ENCODE data around the gene IAPP.
"Not testable (repeated sequence)": the region's sequence is repeated elsewhere in the genome, so short reads cannot be mapped to it uniquely, and the experiment has no call there.

Gene IAPP

DNA sequence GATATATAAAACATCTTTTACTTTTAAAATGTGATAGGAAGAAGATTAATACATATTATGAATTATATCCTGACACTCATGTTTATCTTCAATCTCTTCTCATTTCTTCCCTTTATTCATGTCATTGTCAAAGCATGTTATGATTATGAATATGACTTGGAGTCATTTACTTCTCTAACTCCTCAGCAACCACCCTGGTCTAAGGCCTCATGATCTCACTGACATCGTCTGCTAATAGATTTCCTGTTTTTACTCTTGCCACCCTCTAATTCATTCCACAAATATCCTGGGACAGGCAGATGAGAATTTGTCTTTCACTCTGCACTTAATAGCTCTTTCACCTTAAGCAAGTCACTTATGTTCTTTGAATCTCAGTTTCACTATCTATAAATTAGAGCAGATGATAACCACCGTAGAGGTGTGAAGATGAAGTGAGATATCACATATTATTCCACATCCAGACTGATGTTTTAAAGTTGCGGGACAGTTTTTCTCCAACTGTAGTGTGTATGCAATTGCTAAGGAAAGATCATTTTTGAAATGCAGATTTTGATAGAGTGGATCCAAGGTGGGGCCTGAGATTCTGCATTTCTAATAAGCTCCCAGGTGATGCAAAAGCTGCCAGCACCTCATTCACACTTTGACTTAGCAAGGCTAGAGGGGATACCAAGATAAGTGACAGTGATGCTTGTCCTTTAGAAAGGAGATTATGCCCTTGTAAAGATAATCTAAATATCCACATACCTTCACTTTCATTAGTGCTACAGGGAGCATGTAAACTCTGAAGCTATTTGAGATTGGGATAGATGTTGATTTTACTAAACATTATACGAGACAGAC, 3.3 kb upstream of the IAPP start:
- TF ChIP-seq, protein P1, sequence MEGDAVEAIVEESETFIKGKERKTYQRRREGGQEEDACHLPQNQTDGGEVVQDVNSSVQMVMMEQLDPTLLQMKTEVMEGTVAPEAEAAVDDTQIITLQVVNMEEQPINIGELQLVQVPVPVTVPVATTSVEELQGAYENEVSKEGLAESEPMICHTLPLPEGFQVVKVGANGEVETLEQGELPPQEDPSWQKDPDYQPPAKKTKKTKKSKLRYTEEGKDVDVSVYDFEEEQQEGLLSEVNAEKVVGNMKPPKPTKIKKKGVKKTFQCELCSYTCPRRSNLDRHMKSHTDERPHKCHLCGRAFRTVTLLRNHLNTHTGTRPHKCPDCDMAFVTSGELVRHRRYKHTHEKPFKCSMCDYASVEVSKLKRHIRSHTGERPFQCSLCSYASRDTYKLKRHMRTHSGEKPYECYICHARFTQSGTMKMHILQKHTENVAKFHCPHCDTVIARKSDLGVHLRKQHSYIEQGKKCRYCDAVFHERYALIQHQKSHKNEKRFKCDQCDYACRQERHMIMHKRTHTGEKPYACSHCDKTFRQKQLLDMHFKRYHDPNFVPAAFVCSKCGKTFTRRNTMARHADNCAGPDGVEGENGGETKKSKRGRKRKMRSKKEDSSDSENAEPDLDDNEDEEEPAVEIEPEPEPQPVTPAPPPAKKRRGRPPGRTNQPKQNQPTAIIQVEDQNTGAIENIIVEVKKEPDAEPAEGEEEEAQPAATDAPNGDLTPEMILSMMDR (IDR thresholded peaks at IDR 0.05; ENCODE audit: control extremely low read depth, extremely low read depth, low read depth, missing control alignments): no peak
- POLR2A ChIA-PET: no interaction called here
- no peak for DNase-seq (ENCODE audit: extremely low spot score)
- CTCF ChIA-PET: no interaction called here

DNA sequence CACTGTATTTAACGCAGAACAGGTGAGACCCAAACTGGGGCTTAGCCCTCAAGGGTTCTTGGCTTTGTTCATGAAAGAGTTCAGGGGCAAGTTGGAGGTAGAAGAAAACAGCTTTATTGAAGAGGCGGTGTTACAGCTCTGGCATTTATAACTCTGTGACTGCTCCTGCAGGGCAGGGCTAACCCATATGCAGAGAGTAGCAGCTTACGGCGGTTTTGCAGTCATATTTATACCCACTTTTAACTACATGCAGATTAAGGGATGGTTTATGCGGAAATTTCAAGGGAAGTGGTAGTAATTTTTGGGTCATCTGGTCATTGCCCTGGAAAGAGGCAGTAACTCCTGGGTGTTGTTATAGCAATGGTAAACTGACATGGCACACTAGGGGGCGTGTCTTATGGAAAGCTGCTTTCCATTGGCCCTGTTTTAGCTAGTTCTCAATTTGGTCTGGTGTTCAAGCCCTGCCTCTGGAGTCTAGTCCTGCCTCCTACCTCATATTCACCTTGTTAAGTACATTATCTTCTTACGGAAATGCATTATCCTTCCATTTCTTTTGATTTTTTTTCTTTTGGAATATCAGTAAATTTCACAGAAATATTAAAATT, 1.8 kb upstream of the IAPP start:
- POLR2A ChIA-PET: no interaction called here
- TF ChIP-seq, protein P1 (IDR thresholded peaks at IDR 0.05; ENCODE audit: control extremely low read depth, extremely low read depth, low read depth, missing control alignments): no peak
- CTCF ChIA-PET: interaction anchor here (1.1 to 2.0 kb wide), 2 partner anchors 13 to 16 kb away, joined by 4 to 6 read pairs; no protein-coding TSS in a partner anchor
- no peak for DNase-seq (ENCODE audit: extremely low spot score)

DNA sequence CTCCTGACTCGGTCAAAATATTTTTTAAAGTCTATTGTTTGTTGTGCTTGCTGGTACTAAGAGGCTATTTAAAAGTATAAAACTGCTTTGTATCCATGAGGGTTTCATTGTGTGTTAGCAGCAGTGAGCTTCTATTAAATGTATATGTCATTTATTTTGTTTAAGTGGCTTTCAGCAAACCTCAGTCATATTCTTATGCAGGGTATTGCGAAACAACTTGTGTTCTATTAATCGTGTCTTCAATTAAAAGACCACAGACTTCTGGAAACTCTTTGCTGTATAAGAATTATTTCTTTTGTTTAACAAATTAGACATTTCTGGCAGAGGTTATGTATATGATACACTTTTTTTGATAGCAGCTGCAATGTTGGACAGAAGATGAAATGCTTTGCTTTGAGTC, 6.5 kb downstream of the IAPP start:
- TF ChIP-seq, protein P1 (IDR thresholded peaks at IDR 0.05; ENCODE audit: control extremely low read depth, extremely low read depth, low read depth, missing control alignments): no peak
- ChIA-PET CTCF (no interaction called here), POLR2A (no interaction called here)
- DNase-seq (ENCODE audit: extremely low spot score): no peak

DNA sequence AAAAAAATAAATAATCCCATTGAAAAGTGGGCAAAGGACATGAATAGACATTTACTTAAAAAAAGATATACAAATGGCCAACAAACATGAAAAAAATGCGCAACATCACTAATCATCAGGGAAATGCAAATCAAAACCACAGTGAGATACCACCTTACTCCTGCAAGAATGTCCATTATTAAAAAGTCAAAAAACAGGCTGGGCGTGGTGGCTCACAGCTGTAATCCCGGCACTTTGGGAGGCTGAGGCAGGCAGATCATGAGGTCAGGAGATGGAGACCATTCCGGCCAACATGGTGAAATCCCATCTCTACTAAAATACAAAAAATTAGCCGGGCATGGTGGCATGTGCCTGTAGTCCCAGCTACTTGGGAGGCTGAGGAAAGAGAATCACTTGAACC, 8.6 kb downstream of the IAPP start:
- CTCF ChIA-PET; DNase-seq (ENCODE audit: extremely low spot score); POLR2A ChIA-PET: not testable (repeated sequence)

DNA sequence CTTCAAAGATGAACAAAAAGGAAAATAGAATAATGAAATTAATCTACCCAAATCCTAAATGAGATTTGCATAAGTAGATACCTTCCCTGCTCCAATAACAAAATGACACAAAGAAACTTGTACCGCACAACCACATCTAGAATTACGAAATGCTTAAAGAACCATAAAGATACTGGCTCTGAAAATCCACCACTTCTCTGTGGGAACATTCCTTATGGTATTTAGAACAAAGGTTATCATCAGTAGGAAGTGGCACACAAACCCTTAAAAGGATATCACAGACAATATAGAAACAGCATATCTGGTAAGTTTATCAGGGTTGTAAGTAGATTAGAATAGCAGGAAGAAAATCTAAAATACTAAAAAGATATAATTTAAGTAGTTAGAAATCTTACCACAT, 11.6 kb downstream of the IAPP start:
- POLR2A ChIA-PET: no interaction called here
- no peak for DNase-seq (ENCODE audit: extremely low spot score)
- TF ChIP-seq, protein P1 (IDR thresholded peaks at IDR 0.05; ENCODE audit: control extremely low read depth, extremely low read depth, low read depth, missing control alignments): no peak
- CTCF ChIA-PET: no interaction called here

DNA sequence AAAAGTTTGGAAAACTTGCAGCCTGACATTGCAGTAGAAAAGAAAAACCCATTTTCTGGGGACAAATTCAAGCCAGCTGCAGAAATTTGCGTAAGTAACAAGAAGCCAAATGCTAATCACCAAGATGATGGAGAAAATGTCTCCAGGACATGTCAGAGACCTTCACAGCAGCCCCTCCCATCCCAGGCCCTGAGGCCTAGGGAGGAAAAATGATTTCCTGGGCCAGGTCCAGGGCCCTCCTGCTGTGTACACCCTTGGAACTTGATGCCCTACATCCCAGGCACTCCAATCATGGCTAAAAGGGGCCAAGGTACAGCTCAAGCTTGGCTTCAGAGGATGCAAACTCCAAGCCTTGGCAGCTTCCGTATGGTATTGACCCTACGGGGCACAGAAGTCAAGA, 14.5 kb downstream of the IAPP start:
- TF ChIP-seq, protein P1 (IDR thresholded peaks at IDR 0.05; ENCODE audit: control extremely low read depth, extremely low read depth, low read depth, missing control alignments): no peak
- POLR2A ChIA-PET: no interaction called here
- no peak for DNase-seq (ENCODE audit: extremely low spot score)
- CTCF ChIA-PET: no interaction called here

DNA sequence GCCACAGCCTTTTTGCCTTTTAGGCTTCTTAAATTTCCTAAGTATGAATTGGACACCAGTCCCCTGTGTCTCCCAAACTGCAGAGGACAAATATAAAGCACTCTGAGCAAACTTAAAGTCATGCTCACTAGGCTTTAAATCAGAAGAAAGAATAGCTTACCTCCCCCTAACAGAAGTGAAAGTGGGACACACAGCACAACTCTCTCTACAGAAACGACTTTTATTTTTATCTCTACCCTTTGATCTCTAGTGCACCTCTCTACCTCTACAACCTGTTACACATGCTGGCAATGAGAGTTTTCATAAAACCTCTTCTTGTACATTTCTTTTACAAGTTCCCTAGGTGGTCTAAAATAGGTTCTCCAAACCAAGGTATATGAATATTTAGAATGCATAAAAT, 19.7 kb downstream of the IAPP start:
- no peak for DNase-seq (ENCODE audit: extremely low spot score)
- TF ChIP-seq, protein P1 (IDR thresholded peaks at IDR 0.05; ENCODE audit: control extremely low read depth, extremely low read depth, low read depth, missing control alignments): no peak
- CTCF ChIA-PET: no interaction called here
- POLR2A ChIA-PET: no interaction called here

DNA sequence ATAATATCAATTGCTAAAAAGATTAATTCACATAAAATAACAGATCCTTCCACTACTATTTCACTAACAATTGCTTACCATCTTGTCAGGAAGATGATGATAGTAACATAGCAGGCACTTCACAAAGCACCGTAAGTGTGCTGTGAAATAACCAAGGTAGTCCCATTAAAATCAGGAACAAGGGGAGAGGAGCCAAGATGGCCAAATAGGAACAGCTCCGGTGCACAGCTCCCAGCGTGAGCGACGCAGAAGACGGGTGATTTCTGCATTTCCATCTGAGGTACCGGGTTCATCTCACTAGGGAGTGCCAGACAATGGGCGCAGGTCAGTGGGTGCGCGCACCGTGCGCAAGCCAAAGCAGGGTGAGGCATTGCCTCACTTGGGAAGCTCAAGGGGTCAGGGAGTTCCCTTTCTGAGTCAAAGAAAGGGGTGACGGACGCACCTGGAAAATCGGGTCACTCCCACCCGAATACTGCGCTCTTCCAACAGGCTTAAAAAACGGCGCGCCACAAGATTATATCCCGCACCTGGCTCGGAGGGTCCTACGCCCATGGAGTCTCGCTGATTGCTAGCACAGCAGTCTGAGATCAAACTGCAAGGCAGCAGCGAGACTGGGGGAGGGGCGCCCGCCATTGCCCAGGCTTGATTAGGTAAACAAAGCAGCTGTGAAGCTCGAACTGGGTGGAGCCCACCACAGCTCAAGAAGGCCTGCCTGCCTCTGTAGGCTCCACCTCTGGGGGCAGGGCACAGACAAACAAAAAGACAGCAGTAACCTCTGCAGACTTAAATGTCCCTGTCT, 22.3 kb downstream of the IAPP start:
- CTCF ChIA-PET; POLR2A ChIA-PET; DNase-seq (ENCODE audit: extremely low spot score): not testable (repeated sequence)
